ENCODE data around the gene PDSS1.

DNA sequence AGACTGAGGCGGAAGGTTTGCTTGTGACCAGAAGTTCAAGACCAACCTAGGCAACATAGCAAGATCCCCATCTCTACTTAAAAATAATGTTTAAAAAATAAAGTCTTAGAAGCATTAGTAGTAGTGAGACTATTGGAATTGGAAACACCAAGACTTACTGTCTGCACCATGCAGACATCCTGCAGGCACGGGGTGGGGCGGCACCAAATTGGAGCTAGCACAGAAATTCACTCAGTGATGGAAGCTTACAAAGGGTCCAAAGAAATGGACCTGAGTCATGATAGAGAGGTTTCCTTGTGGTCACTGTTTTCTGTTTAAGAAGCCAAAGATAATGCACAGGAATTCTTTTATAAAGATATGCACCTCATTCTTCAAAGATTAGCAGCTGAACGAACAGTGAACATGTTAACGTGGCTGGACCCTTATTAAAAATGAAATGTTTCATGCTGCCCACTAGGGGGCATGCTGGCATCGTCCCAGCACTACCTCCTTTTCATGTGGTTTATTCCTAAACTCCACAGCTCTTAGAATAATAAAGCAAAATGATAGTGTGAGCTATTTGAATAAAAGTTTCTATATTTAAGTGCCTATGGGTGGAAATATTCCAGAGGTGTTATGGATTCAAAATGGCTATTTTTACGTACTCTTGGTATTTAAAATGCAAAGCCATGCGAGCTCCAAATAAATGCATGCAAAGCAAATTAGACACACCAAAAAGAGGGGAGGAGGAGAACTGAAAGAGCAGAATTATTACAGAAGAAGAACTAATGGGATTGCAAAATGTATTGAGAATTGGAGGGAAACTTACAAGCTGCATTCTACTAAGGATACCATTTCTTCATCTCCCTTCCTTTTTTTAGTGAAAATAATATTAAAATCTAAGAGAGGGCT, 28.6 kb downstream of the PDSS1 start:
- TF ChIP-seq POLR2A (IDR thresholded peaks at IDR 0.05; ENCODE audit: low read depth, low read length) (no peak), PAX5 (IDR thresholded peaks at IDR 0.05; ENCODE audit: insufficient read depth, low read length, severe bottlenecking) (no peak), POLR2AphosphoS5 (IDR thresholded peaks at IDR 0.05; ENCODE audit: low read depth, low read length) (no peak), SPI1 (IDR thresholded peaks at IDR 0.05; ENCODE audit: low read depth, low read length) (no peak), TAF1 (IDR thresholded peaks at IDR 0.05; ENCODE audit: low read depth, low read length) (no peak), POU2F2 (IDR thresholded peaks at IDR 0.05; ENCODE audit: low read depth, low read length) (no peak)

All from GM12891 (cell line).